Upper lobe of left lung (tissue), 4 donors: ENCODE results near the gene VAV2.

Experiments used
- CTCF ChIP-seq, 6 experiments: fragments of 450-650 bp in 4 of 6; fragments of 200-600 bp in 2 of 6; sonication (generic) in 2 of 6; IDR thresholded peaks; one replicate each; pipeline ENCODE4 v1.5.1; 2016 to 2019; ENCODE audit warnings: antibody characterized with exemption in 6 of 6
- EP300 ChIP-seq, 4 donors: sonication (generic); formaldehyde crosslinking; IDR thresholded peaks; one replicate each; pipeline ENCODE4 v1.5.1; 2017; ENCODE audit warnings: antibody characterized with exemption in 4 of 4, control low read depth in 2 of 4
- POLR2A ChIP-seq, 4 donors: fragments of 450-650 bp; IDR thresholded peaks; one replicate each; pipeline ENCODE4 v1.5.1; 2016 to 2017; ENCODE audit warnings: antibody characterized with exemption in 4 of 4, mild to moderate bottlenecking in 2 of 4
- POLR2AphosphoS5 ChIP-seq, 2 donors: sonication (generic); formaldehyde crosslinking; IDR thresholded peaks; one replicate each; pipeline ENCODE4 v1.5.1; 2017; ENCODE audit warnings: antibody characterized with exemption in 2 of 2

- TF ChIP-seq CTCF (IDR thresholded peaks at IDR 0.05) (peak in 2 of 6 experiments; percentile 26 to 36), POLR2A (IDR thresholded peaks at IDR 0.05) (no peak), EP300 (IDR thresholded peaks at IDR 0.05) (no peak), POLR2AphosphoS5 (IDR thresholded peaks at IDR 0.05) (no peak)
These were observed 203.1 kb downstream of the VAV2 start for GRCh38 chr9:133788819-133789717.
